ENCODE results near the gene THBS3. TPM values are rescaled to one million over a fixed set of nuclear protein-coding genes. Genes with fewer than 3 reads are reported as not detected.

The THBS3 gene
- total and polyA plus RNA-seq, 2 of the 13 experiments (the other 11 are each of a cell fraction or from before 2014, with no cell fraction given), result 0.86 to 3.6 TPM

DNA sequence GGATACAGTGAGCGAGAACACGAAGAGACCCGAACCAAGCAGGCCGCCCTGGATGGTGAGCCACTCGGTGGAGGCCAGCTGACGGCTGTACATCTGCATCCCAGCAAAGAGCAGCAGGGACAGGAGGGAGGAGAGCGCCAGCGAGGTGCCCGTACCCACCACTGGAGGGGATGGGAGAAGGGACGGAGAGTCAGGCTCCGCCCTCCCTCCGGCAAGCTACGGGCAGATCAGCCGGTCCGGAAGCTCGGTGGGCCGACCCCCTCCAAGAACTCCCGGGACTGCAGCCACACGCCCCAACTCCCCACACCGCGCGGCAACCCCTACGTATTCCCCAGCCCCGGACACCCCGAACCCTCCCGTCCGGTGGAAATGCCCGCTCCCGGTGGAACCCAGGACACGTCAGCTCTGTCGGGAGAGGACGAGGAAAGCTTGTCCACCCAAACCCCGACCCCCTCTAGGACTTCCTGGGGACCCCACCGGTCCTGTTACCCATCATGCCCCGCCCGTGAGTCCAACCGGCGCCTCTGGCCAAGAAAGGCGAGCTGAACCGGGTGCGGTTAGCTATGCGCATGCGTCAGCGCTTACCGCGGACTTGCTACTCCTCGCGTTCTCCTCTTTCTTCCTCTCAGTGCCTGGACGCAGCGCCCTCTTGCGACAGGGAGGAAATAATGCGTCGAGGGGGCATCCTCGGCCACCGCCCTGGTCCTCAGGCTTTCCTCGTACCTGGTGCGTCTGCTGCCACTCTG lies 34.8 kb downstream of the THBS3 start, which contains the start of gene KRTCAP2 (continued):
- TF ChIP-seq FOXP1 (IDR thresholded peaks at IDR 0.05) (no peak), FOXP1 (CRISPR knock-in tag; IDR thresholded peaks at IDR 0.05) (no peak), ZNF558 (CRISPR knock-in tag; IDR thresholded peaks at IDR 0.05; ENCODE audit: borderline replicate concordance) (no peak), STAT5B (CRISPR knock-in tag; IDR thresholded peaks at IDR 0.05) (no peak), ZNF496 (CRISPR knock-in tag; IDR thresholded peaks at IDR 0.05; ENCODE audit: insufficient replicate concordance) (no peak), HIVEP1 (CRISPR knock-in tag; IDR thresholded peaks at IDR 0.05) (peak; percentile 52; the same call in 1 of the 2 replicates), REL (CRISPR knock-in tag; conservative IDR thresholded peaks at IDR 0.05) (no peak), ZNF180 (CRISPR knock-in tag; IDR thresholded peaks at IDR 0.05; ENCODE audit: borderline replicate concordance, low read depth) (no peak), SSRP1 (CRISPR knock-in tag; IDR thresholded peaks at IDR 0.05) (no peak), CENPX (CRISPR knock-in tag; IDR thresholded peaks at IDR 0.05) (no peak), SOX13 (IDR thresholded peaks at IDR 0.05) (no peak), SOX13 (CRISPR knock-in tag; conservative IDR thresholded peaks at IDR 0.05 in 1 of 2, IDR thresholded peaks at IDR 0.05 in 1 of 2) (peak in 1 of 2 experiments; percentile 50; a peak in 1 of 4 replicates), RFXAP (CRISPR knock-in tag; IDR thresholded peaks at IDR 0.05; ENCODE audit: borderline replicate concordance) (peak; percentile 56), SAP130 (CRISPR knock-in tag; IDR thresholded peaks at IDR 0.05; ENCODE audit: low read depth) (peak; percentile 83), SRF (IDR thresholded peaks at IDR 0.05; ENCODE audit: low read depth, low read length) (peak; percentile 74; the same call in 1 of the 2 replicates), ZNF703 (CRISPR knock-in tag; IDR thresholded peaks at IDR 0.05; ENCODE audit: borderline replicate concordance) (no peak), ZNF143 (CRISPR knock-in tag; IDR thresholded peaks at IDR 0.05) (peak; percentile 88), ZNF546 (CRISPR knock-in tag; conservative IDR thresholded peaks at IDR 0.05) (0 out of 2 replicates have a peak, but pooled peaks have one; percentile 32)
- TF ChIP-seq, protein P1, sequence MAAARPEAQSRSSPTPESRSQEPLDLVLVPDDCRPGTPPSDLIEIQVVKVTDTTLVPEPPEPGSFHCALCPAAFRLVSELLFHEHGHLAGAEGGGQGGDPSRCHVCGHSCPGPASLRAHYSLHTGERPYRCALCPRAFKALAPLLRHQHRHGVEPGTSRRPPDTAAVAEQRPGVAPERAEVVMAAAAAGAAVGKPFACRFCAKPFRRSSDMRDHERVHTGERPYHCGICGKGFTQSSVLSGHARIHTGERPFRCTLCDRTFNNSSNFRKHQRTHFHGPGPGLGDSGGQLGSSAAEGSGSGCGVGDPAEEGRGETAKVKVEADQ (CRISPR knock-in tag; IDR thresholded peaks at IDR 0.05; ENCODE audit: borderline replicate concordance), result no peak
- TF ChIP-seq, protein P2, sequence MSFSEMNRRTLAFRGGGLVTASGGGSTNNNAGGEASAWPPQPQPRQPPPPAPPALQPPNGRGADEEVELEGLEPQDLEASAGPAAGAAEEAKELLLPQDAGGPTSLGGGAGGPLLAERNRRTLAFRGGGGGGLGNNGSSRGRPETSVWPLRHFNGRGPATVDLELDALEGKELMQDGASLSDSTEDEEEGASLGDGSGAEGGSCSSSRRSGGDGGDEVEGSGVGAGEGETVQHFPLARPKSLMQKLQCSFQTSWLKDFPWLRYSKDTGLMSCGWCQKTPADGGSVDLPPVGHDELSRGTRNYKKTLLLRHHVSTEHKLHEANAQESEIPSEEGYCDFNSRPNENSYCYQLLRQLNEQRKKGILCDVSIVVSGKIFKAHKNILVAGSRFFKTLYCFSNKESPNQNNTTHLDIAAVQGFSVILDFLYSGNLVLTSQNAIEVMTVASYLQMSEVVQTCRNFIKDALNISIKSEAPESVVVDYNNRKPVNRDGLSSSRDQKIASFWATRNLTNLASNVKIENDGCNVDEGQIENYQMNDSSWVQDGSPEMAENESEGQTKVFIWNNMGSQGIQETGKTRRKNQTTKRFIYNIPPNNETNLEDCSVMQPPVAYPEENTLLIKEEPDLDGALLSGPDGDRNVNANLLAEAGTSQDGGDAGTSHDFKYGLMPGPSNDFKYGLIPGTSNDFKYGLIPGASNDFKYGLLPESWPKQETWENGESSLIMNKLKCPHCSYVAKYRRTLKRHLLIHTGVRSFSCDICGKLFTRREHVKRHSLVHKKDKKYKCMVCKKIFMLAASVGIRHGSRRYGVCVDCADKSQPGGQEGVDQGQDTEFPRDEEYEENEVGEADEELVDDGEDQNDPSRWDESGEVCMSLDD (CRISPR knock-in tag; IDR thresholded peaks at IDR 0.05; ENCODE audit: borderline replicate concordance), result 0 out of 2 replicates have a peak, but pooled peaks have one; percentile 62
- TF ChIP-seq, protein P3, sequence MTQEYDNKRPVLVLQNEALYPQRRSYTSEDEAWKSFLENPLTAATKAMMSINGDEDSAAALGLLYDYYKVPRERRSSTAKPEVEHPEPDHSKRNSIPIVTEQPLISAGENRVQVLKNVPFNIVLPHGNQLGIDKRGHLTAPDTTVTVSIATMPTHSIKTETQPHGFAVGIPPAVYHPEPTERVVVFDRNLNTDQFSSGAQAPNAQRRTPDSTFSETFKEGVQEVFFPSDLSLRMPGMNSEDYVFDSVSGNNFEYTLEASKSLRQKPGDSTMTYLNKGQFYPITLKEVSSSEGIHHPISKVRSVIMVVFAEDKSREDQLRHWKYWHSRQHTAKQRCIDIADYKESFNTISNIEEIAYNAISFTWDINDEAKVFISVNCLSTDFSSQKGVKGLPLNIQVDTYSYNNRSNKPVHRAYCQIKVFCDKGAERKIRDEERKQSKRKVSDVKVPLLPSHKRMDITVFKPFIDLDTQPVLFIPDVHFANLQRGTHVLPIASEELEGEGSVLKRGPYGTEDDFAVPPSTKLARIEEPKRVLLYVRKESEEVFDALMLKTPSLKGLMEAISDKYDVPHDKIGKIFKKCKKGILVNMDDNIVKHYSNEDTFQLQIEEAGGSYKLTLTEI (CRISPR knock-in tag; conservative IDR thresholded peaks at IDR 0.05), result no peak
- TF ChIP-seq, protein P4, sequence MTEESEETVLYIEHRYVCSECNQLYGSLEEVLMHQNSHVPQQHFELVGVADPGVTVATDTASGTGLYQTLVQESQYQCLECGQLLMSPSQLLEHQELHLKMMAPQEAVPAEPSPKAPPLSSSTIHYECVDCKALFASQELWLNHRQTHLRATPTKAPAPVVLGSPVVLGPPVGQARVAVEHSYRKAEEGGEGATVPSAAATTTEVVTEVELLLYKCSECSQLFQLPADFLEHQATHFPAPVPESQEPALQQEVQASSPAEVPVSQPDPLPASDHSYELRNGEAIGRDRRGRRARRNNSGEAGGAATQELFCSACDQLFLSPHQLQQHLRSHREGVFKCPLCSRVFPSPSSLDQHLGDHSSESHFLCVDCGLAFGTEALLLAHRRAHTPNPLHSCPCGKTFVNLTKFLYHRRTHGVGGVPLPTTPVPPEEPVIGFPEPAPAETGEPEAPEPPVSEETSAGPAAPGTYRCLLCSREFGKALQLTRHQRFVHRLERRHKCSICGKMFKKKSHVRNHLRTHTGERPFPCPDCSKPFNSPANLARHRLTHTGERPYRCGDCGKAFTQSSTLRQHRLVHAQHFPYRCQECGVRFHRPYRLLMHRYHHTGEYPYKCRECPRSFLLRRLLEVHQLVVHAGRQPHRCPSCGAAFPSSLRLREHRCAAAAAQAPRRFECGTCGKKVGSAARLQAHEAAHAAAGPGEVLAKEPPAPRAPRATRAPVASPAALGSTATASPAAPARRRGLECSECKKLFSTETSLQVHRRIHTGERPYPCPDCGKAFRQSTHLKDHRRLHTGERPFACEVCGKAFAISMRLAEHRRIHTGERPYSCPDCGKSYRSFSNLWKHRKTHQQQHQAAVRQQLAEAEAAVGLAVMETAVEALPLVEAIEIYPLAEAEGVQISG (CRISPR knock-in tag; IDR thresholded peaks at IDR 0.05), result peak; percentile 99
